ENCODE measurements around the gene MCC.

DNA sequence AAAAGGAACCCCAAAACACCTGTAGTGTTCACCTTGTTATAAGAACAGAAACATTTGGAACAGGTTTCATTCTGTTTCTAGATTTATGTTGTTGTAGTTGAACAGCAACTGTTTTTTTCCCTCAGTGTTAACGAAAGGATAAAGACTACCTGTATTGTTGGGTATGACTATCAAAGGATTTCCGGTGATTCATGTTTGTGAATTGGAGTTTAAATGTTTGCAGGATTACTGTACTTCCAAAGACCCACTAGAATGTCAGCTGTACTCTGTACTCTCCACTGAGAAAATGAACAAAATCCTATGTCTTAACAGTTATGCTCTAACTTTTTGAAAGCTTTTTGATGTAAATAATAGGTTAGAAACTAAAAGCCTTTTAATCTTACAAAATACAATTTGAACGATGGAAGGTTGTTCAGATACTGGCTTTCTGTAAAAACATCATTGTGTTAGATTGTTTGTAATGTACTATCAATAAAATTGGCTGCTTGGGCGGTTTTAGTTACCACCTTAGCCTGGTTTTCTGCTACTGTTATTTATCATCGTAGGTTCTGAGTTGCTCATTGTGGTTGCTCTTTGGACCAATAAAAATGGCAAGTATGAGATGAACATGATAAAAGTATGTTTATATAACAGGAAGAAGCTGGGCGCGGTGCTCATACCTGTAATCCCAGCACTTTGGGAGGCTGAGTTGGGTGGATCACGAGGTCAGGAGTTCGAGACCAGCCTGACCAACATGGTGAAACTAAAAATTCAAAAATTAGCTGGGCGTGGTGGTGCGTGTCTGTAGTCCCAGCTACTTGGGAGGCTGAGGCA lies 467.6 kb downstream of the MCC start:
- no peak for TF ChIP-seq EZH2 (IDR thresholded peaks at IDR 0.05; ENCODE audit: insufficient read depth, poor library complexity, severe bottlenecking)
- TF ChIP-seq EZH2phosphoT487 (IDR thresholded peaks at IDR 0.05; ENCODE audit: insufficient read depth, low read depth): no peak
